Measurements from ENCODE around the gene MGAT3.
"Not testable (repeated sequence)": the region's sequence is repeated elsewhere in the genome, so short reads cannot be mapped to it uniquely, and the experiment has no call there.

MGAT3 gene

DNA sequence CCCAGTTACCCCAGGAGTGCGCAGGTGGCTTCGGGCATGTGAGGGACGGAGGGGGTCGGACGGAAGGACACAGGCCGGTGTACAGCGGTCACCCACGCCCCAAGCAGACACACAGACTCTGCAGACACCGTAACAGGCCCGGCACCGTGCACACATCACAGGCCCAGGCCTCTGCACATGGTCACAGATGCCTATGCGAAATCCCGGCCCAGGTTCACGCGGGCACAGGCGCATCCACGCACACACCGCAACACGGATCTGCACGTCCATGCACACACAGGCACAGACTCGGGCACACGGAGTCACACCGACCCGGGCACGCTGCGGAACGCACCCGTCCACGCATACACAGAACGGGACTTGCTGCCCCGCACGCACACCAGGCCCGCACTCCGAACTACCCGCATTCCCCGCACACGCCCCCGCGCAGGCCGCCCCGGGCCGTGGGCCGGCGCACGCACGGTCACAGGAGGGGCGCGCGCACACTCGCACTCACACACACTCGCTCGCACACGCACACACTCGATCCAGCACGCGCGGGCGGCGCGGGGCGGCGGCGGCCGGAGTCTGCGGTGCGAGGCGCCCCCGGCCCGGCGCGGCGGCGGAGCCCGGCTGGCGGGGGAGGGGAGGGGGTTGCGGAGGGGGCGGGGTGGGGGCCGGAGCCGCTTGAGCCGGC, at the start of gene MGAT3:
TSS of gene MGAT3 (plus strand) at position 491 of the 676 bp plus-strand sequence. CDS start 30,336 bp downstream, outside the sequence.
- no peak for DNase-seq

DNA sequence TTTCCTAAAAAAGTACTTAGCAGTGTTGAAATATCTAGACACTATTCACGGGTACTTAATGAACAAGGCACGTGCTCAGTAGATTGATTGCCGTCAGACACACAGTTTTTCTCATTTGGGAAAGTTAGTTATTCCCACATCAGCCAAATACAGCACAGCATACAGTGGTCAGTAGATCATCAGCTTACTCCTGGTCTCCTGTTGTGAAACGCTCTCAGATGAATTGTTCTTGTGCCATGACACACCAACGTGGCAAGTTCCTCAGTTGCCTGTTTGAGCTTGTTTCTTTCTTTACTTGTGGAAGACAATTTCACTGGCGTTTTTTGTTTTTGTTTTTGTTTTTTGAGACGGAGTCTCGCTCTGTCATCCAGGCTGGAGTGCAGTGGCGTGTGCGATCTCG, 48.6 kb upstream of the MGAT3 start:
- no peak for DNase-seq

DNA sequence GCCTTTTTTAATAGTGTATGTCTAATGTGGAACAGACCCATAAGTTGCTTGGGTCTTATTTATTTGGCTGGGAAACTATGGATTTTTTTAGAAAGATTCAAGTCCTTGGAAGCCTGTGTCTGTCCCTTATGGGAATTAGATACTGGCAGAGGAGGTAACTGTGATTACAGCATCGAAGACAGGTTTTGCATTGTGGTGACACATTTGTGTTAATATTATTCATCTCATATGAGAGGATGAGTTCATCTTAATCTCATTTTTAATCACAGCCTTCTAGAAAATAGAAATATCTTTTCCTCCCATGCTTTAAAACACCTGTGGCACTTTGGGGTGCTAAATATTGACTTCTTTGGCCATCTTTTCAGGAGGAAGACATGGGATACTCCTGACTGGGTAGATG, 48.0 kb upstream of the MGAT3 start:
- DNase-seq, result no peak

- peak; percentile 19 for DNase-seq
Measured at GRCh38 chr22:39409516-39410029, 47.2 kb upstream of the MGAT3 start.

DNA sequence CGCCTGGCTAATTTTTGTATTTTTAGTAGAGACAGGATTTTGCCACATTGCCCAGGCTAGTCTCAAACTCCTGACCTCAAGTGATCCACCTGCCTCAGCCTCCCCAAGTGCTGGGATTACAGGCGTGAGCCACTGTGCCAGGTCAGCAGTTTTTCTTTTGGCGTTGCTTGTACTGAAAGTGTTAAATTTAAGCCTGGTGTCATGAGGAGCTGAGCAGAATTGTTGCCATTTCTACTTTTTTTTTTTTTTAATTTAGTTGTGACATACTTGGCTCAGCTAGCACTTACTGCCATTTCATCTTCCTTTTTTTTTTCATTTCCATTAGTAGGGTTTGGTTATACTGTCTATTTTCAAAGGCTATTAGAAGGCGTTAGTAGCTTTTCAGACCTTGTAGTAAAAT, 46.5 kb upstream of the MGAT3 start:
- DNase-seq, result no peak

DNA sequence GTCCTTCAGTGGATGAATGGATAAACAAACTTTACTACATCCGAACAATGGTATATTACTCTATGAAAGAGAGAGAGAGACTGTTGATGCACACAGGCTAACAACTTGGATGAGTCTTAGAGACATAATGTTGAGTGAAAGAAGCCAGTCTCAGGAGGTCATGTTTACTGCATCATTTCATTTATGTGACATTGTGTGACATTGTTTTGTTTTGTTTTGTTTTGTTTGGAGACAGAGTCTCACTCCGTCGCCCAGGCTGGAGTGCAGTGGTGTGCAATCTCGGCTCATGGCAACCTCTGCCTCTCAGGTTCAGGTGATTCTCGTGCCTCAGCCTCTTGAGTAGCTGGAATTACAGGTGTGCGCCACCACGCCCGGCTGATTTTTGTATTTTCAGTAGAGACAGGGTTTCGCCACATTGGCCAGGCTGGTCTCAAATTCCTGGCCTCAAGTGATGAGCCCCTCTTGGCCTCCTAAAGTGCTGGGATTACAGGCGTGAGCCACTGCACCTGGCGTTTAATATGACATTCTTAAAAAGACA, 44.9 kb upstream of the MGAT3 start:
- DNase-seq, result not testable (repeated sequence)

DNA sequence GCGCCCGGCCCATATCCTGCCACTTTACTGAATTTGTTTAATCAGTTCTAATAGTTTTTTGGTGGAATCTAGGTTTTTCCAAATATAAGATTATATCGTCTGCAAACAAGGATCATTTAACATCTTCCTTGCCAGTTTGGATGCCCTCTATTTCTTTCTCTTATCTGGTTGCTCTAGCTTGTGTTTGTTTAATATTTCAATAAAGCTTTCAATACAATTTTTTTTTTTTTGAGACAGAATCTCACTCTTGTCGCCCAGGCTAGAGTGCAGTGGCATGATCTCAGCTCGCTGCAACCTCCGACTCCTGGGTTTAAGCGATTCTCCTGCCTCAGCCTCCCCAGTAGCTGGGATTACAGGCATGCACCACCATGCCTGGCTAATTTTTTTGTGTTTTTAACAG, 43.6 kb upstream of the MGAT3 start:
- DNase-seq, result not testable (repeated sequence)

DNA sequence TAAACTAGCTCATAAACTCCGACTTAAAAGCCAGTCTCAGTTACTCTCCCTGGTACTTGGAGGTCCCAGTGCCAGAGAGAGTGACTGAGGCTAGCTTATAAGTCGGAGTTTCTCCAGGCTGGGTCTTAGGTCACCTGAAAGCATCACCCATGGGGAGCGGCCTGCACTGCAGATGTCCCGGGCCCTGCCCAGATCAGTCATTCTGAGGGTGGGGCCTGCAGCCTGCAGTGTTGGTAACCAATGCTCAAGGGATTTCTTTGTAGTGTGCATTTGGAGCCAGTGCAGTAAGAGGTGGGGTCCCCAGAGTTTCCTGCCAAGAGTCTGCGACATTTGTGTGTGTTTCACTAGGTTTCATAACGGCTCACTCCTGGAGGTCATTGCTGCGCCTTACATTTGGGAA, 42.4 kb upstream of the MGAT3 start:
- DNase-seq, result no peak

DNA sequence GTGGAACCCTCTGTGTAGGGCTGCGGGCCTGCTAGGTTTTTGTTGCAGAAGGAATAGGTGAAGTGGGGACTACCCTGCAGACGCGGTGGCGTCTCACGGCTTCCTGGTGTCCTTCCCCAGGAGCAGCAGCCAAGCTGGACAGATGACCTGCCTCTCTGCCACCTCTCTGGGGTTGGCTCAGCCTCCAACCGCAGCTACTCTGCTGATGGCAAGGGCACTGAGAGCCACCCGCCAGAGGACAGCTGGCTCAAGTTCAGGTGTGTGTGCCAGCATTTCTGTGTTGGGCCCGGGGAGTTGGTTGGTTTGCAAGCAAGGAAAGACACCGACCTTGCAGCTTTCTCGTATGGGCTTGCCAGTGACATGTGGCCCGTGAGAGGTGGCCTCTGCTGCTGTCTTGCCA, 41.9 kb upstream of the MGAT3 start:
- peak; percentile 35 for DNase-seq

DNA sequence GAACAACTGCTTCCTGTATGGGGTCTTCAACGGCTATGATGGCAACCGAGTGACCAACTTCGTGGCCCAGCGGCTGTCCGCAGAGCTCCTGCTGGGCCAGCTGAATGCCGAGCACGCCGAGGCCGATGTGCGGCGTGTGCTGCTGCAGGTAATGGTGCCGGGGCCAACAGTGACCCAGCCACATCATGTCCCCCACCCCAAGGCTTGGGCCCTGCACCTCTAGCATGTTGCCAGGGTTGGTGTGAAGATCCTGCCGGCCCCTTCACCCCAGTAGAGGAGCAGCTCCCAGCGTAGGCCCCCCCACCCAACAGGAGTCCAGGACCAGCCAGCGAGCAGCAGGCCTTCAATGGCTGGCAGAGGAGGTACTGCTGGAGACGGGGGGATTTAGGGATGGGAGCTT, 41.3 kb upstream of the MGAT3 start:
- DNase-seq, result no peak

GRCh38 chr22:39416319-39416718, 40.5 kb upstream of the MGAT3 start:
- DNase-seq, result no peak

DNA sequence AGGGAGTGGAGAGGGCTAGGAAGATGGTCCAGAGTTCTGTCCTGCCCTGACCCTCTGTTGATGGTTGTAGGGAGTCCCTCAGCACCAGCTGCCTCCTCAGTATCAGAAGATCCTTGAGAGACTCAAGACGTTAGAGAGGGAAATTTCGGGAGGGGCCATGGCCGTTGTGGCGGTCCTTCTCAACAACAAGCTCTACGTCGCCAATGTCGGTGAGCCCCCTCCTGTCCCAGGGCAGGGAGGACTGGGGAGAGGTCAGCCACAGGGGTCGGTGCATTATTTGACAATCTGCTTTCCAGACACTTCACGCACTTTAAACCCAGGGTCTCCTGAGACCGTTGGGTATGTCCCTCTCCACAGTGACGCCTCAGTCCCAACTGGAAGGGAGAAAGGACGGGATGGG, 39.2 kb upstream of the MGAT3 start:
- no peak for DNase-seq

GRCh38 chr22:39418696-39419095, 38.1 kb upstream of the MGAT3 start:
- no peak for DNase-seq

GRCh38 chr22:39419096-39419495, 37.7 kb upstream of the MGAT3 start:
- no peak for DNase-seq

GRCh38 chr22:39419911-39420310, 36.9 kb upstream of the MGAT3 start:
- DNase-seq, result no peak

DNA sequence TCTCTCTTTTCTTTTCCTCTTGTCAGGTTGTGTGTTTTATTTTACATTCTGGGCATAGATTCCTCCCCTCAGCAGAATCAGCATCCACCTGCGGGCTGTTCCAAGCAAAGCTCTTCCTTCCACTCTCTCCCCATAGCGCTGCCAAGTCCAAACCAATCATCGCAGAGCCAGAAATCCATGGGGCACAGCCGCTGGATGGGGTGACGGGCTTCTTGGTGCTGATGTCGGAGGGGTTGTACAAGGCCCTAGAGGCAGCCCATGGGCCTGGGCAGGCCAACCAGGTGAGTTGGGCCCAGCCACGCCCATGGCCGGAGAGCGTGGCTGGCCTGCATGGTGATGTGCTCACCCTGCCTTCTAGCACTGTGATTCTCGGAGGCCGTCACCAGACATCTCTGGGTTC, 35.1 kb upstream of the MGAT3 start:
- no peak for DNase-seq

GRCh38 chr22:39422101-39422500, 34.7 kb upstream of the MGAT3 start:
- DNase-seq, result no peak

DNA sequence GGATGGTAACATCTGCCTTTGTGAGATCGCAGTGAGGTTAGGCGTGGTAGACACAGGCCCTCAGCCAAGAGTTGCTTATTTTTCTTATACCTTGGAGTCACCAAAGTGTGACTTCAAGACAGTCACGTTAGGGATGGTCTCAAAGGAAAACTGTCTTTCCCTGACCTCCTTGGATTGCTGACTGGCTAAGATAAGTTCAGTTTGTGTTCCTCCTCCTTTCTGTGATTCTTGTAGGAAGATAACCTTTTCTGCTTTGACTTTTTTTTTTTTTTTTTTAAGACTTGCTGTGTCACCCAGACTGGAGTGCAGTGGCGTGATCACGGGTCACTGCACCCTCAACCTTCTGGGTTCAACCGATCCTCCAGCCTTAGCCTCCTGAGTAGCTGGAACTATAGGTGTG, 34.1 kb upstream of the MGAT3 start:
- no peak for DNase-seq

DNA sequence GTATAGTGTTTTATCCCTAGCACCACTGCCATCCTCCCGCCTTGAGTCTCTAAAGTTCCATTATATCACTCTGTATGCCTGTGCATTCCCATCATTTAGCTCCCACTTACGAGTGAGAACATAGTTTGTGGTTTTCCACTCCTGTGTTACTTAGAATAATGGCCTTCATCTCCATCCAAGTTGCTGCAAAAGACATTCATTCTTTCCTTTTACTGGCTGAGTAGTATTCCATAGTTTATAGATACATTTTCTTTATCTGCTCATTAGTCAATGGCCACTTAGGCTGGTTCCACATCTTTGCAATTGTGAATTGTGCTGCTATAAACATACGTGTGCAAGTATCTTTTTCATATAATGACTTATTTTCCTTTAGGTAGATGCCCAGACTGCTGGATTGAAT, 32.8 kb upstream of the MGAT3 start:
- no peak for DNase-seq

- no peak for DNase-seq
Measured at GRCh38 chr22:39426380-39427043, 30.3 kb upstream of the MGAT3 start.

DNA sequence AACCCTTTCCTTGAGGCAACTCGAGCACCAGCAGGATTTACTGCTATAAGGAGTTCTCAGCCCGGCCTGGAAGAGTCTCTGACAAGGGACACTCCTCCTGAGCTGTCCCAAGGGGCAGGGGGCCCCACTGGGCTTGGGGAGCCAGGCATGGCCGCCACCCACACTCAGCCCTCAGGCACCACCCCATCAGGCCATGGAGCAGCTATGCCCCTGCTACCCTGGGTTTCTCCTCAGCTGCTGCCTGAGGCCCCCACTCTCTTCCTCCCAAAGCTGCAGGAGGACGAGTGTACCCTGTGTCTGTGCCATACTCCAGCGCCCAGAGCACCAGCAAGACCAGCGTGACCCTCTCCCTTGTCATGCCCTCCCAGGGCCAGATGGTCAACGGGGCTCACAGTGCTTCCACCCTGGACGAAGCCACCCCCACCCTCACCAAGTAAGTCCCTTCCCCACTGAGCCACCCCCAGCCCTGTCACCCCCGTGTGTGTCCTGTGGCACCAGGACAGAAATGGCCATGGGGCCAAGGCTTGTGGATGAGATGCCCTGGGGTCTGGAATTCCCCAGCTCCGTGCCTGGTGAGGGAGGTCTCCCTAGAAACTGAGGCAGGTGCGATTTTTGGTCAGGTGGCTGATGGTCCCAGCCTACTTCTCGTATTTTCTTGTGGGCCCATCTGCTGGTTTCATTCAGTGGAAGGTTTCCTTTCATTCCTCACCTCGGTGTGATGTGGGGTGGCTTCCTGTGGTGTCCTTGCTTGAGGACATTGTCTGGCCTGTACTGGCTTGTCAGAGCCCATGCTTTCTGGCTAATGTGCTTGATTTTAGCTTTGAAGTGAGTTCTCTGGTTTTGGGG, 28.8 kb upstream of the MGAT3 start:
- no peak for DNase-seq

DNA sequence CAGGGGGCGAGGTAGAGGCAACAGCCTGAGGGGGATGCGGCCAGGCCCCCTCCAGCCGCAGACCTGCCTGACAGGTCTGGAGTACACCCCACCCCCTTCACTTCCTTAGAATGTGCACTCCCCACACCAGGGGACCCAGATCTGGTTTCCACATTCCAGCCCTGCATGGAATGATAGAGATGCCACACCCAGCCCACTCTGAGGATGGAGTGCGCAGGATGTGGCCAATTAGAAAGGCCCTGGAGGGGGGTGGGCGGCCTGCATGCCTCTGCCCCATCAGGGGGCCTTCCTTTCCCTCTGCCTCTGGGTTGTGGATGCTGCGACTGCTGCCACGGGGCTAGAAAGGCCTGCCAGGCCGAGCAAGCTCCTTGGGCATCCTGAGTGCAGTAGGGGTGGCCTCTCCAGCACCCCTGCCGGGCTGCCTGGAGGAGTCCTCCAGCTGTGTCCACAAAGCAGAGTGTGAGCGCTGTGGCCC, 28.2 kb upstream of the MGAT3 start:
- no peak for DNase-seq

DNA sequence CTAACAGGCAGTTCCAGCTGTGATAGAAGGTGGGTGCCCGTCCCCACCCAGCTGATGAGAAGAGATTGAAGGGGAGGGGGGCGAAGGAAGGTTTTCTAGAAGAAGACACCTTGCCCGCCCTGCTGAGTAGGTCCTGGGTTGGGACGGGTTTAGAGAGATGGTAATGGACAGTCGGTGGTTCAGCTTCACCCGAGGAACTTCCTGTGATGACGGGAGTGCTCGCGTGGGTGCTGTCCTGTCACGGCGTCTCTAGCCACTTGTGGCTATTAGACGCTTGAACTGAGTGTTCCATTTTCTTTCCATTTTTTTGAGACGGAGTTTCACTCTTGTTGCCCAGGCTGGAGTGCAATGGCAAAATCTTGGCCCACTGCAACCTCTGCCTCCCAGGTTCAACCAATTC, 27.6 kb upstream of the MGAT3 start:
- DNase-seq, result no peak
